Left forelimb (tissue), 1 donor: Measurements from ENCODE around the gene BLM.
"Not testable (repeated sequence)": the region's sequence is repeated elsewhere in the genome, so short reads cannot be mapped to it uniquely, and the experiment has no call there.

Experiments used
- DNase-seq: peaks from one replicate; pipeline ENCODE4 v3.0.0-alpha.2; 2018; ENCODE audit warnings: low spot score

Gene BLM

DNA sequence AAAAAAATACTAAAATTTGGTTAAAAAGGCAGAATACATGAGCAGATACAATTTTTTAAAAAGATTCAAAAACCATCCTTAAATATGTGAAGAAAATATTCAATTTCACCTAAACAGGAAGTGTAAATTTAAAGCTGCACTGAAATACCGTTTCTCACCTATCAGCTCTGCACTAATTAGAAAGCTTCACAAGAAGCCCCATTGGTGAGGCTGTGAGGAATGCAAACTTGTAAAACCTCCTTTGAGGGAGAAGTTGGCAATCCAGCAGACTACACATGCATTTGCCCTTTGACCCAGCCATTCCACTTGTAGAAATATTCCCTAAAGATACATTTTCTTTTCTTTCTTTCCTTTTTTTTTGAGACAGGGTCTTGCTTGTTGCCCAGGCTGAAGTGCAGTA lies 18.8 kb downstream of the BLM start:
- DNase-seq = no peak

- DNase-seq = not testable (repeated sequence)
These were observed 23.4 kb downstream of the BLM start for GRCh38 chr15:90740545-90740944.

GRCh38 chr15:90742087-90742486 lies 24.9 kb downstream of the BLM start:
- no peak for DNase-seq

DNA sequence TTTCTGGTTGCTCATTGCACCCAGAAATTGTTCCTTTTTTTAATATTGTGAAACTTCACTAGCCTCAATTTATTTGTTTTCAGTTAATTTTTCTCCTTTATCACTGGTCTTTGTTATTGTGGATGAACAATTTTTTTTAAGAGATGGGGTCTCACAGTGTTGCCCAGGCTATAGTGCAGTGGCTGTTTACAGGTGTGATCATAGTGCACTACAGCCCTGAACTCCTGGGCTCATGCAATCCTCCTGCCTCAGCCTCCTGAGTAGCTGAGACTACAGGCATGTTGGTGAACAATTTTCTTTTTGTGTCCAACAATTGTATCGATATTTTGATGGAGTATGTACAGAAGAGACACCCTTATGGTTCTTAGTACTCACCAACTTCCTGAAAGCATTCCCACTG lies 26.3 kb downstream of the BLM start:
- no peak for DNase-seq

- no peak for DNase-seq
These were observed 27.7 kb downstream of the BLM start for GRCh38 chr15:90744759-90745402.

DNA sequence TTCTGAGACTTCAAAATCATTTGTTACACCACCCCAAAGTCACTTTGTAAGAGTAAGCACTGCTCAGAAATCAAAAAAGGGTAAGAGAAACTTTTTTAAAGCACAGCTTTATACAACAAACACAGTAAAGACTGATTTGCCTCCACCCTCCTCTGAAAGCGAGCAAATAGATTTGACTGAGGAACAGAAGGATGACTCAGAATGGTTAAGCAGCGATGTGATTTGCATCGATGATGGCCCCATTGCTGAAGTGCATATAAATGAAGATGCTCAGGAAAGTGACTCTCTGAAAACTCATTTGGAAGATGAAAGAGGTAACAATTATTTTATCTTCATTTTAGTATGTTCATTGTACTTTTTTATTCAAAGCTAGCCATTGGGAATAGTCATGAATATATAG lies 32.6 kb downstream of the BLM start:
- DNase-seq = no peak

DNA sequence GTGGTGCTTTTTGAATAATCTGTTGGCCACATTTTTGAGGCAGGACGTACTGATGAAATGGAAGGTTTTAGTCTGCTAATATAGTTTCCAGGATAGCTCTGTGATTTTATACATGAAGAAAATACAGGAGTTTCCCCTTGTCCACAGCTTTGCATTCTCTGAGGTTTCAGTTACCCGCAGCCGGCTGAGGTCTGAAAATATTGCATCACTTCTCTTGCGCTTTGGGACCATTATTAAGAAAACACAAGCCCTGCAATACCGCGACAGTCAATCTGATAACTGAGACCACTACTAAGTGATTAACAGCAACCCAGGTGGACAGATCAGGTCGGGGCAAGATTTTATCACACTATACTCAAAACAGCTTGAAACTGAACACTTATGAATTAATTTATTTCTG lies 33.0 kb downstream of the BLM start:
- DNase-seq = no peak

GRCh38 chr15:90751300-90751825 lies 34.2 kb downstream of the BLM start:
- no peak for DNase-seq

DNA sequence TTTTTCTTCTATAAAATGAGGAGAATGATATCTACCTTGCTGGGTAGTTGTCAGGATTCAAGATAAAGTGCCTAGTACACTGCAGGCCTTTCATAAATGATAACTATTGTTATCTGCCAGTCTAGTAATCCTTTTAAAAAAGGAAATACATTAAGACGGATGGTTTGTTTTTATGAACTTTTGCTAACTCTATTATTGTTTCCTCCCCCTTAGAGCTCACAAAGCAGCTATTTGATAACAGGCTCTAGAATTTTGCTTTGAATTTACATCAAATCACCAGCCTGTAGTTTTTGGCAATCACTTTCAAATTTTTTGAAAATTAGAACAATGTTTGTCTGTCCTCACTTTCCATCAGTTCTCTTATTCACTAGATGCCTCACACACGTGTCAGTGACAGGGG lies 39.8 kb downstream of the BLM start:
- DNase-seq = no peak

GRCh38 chr15:90757461-90757860 lies 40.3 kb downstream of the BLM start:
- no peak for DNase-seq

DNA sequence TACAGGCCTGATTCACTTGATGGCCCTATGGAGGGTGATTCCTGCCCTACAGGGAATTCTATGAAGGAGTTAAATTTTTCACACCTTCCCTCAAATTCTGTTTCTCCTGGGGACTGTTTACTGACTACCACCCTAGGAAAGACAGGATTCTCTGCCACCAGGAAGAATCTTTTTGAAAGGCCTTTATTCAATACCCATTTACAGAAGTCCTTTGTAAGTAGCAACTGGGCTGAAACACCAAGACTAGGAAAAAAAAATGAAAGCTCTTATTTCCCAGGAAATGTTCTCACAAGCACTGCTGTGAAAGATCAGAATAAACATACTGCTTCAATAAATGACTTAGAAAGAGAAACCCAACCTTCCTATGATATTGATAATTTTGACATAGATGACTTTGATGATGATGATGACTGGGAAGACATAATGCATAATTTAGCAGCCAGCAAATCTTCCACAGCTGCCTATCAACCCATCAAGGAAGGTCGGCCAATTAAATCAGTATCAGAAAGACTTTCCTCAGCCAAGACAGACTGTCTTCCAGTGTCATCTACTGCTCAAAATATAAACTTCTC lies 43.6 kb downstream of the BLM start:
- DNase-seq = no peak

GRCh38 chr15:90761629-90762028 lies 44.5 kb downstream of the BLM start:
- DNase-seq = no peak

DNA sequence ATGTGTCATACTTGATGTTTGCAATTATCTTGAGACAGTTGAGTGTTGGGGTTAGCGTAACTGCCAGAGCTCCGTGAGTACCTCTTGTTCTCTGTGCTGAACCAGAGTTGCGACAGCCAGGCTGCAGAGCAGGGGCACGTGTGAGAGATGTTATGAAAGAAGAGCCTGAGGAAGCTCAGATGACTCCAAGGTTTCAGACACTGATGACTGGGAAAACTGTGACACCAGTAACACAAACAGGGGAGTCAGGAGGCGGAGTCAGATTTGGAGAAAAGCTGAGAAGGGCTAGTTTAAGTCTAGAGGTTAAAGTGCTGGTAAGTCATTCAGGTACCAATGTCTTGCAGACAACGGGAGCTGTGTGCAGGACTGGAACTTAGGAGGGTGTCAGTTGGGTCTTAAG lies 45.0 kb downstream of the BLM start:
- no peak for DNase-seq

DNA sequence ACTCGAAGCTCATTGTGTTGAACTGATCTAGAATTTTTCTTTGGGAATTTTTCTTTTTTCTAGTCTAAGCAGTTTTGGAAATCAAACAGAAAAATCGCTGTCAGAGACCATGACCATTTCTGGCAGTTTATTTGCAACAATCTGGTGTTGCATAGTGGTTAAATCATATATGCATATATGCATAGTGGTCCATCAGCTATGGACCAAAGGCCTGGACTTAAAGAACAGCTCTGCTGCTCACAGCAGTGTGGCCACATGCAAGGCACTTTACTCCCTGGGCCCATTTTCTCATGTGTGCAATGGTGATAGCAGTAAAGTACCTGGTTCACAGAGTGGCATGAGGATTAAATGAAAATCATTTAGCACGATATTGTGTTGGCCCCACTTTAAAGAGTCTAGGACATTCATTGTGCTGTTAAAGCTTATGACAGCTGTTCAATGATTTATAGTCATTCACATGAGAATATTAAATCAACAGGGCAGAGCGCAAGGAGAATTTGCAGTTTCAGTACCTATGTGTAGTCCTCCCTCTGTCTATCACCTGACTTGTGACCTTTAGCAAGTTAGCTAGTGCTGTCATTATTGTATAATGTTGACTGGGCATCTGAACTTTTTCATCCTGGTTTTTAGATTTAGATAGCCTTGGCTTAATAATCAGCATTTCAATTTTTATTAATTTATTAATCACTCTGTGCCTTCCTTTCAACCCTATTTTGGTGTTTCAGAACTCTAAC lies 46.4 kb downstream of the BLM start:
- no peak for DNase-seq

DNA sequence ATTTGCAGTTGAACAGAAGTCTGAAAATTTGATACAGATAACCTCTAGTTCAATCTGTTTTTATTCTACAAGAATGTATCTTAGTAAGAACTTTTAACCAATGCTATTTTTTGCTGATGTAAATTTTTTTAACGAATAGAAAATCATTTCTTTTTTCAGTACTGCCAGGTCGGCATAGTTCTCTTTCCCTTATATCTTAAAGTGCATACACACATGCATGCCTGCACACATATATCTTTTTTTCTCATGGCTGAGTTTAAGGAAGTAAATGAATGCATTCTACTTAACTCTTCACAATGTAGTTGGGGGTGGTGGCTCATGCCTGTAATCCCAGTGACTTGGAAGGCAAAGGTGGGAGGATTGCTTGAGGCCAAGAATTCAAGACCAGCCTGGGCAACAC lies 48.4 kb downstream of the BLM start:
- no peak for DNase-seq

DNA sequence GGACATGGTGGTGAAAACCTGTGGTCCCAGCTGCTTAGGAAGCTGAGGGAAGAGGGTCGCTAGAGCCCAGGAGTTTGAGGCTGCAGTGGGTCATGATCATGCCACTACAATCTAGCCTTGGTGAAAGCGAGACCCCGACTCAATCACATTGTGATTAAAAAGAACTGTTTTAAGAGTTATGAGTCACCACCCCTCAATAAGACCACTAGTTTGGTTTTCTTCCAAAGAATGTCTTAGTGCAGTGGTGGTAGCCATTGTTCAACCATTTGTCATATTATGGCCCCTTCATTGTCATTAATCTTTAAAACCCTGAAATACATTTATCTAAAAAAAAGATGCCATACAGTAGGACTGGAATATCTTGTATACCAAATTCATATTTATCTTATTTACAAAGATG lies 48.8 kb downstream of the BLM start:
- no peak for DNase-seq

DNA sequence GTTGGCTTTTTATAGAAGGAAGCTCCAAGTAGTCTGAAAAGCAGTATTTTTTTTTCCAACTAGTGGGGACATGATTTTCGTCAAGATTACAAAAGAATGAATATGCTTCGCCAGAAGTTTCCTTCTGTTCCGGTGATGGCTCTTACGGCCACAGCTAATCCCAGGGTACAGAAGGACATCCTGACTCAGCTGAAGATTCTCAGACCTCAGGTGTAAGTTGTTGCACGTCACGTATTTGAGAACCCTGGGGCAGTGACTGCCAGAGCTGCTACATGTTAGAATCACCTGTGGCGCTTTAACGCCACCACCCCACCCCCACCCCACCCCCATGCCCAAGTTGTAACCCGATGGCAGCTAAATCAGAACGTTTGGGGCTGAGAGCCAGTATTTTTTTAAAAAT lies 52.2 kb downstream of the BLM start:
- DNase-seq = no peak

DNA sequence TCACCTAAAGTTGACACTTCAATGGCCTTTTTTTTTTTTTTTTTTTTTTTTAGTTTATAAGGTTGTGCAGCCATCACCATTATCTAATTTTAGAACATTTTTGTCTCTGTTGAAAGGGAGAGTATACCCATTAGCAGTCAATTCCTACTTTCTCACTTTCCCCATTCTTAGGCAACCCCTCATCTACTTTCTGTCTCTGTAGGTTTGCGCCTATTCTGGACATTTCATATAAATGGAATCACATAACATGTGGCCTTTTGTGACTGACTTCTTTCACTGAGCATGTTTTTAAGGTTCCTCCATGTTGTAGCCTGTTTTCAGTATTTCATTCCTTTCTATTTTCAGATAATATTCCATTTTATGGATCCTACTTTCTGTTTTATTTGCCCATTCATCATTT lies 56.3 kb downstream of the BLM start:
- DNase-seq = no peak

DNA sequence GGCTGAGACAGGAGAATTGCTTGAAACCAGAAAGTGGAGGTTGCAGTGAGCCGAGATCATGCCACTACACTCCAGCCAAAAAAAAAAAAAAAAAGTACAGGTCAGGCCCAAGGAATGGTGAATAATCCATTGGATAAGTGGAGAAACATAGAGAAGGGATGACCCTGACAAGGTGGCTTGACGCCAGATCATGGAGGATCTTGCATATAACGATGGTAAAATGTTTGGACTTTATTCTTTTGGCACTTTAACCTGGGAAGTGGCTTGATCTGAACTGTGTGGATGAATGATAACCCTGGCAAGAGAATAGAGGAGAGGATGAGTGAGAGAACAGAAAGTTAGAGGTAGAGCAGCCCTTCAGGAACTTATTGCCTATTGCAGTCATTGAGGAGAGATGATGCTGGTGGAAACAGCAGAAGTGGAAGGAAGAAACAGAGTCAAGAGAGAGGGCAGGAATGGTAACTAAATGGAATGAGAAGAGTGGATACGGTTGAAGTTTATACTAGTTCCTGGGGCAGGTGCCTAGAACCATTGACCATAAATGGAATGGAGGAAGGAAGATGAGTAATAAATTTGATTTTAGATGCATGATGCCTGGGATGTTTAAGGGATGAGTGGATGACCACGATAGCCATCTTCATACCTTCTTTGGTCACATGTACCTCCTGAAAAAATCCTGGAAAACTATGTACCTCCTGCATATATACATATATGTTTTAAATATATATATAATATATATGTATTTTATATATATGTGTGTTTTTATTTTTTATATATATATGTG lies 57.8 kb downstream of the BLM start:
- no peak for DNase-seq

DNA sequence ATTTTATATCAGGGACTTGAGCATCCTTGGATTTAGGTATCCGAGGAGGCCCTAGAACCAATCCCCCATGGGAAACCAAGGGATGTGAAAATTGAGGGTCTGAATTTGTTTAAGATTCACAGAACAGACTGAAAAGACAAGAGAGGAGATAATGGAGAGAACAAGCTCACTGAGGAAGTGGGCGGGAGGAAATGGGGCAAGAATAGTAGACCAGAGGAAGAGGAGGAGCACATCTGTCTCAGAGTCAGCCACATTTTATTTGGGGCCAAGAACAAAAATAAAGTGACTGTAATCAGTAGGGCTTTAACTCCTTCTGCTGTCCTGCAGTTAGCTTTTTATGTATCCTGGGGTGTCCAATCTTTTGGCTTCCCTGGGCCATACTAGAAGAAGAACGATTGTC lies 63.8 kb downstream of the BLM start:
- no peak for DNase-seq

GRCh38 chr15:90782442-90782841 lies 65.3 kb downstream of the BLM start:
- DNase-seq = no peak

DNA sequence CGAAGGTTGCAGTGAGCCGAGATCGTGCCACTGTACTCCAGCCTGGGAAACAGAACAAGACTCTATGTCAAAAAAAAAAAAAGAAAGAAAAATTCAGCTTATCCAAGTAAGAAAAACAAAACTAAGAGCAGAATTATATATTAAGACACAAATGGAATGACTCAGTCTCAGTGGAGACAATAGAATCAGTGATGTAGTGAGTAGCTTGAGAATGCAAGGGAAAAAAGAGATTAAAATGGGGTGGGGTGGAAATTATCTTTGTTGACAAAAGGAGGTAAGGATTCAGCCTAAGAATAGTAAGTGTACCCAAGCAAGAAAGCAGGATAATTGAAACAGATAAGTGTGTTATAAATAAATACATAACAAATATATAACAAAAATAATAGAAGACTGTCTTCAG lies 70.7 kb downstream of the BLM start:
- DNase-seq = no peak

- DNase-seq = no peak
These were observed 72.3 kb downstream of the BLM start for GRCh38 chr15:90789462-90789861.
